Right ventricle myocardium inferior (tissue), 1 donor: ENCODE results near the gene ZNF280B. TPM values are rescaled to one million over a fixed set of nuclear protein-coding genes. Genes with fewer than 3 reads are reported as not detected.
"Not testable (repeated sequence)": the region's sequence is repeated elsewhere in the genome, so short reads cannot be mapped to it uniquely, and the experiment has no call there.

Experiments used
- ATAC-seq: fragments of 200-7000 bp; cut with Tn5 transposase; one replicate; pipeline ENCODE4 v1.9.1; 2020; ENCODE audit warnings: mild to moderate bottlenecking, moderate library complexity
- DNase-seq: peaks from one replicate; pipeline ENCODE4 v3.0.0; 2021; ENCODE audit errors: missing footprints
- intact Hi-C: fragments of 100-400 bp; cut with DNase I; formaldehyde crosslinking; loops from one replicate; pipeline ENCODE4 v1.11.0; 2022
- total RNA-seq: library from RNA; stranded (reverse); fragmentation: NEBNext Ultra II Directional; extraction: Animal tissue kit (Norgen Biotek cat#: 25700); gene quantifications from one replicate; pipeline ENCODE4 v1.2.1, GENCODE V29; 2021
- donor health status: DM: no; HTN: yes; CAD: no; lungs with severe emphysema.

The ZNF280B gene
- total RNA-seq, 1 donor from 2014 or later = 0.49 TPM

- intact Hi-C loops = no loop called here
- DNase-seq = no peak
- no peak for ATAC-seq
Observed at GRCh38 chr22:22469527-22469926, 39.0 kb downstream of the ZNF280B start.

GRCh38 chr22:22468794-22469469 is 39.6 kb downstream of the ZNF280B start:
- ATAC-seq, intact Hi-C loops, DNase-seq: not testable (repeated sequence)

- intact Hi-C loops = no loop called here
- DNase-seq = no peak
- ATAC-seq = no peak
Observed at GRCh38 chr22:22467112-22467511, 41.4 kb downstream of the ZNF280B start.

GRCh38 chr22:22465782-22466181 is 42.8 kb downstream of the ZNF280B start:
- no peak for DNase-seq
- intact Hi-C loops = no loop called here
- no peak for ATAC-seq

- DNase-seq (no peak), ATAC-seq (no peak)
- intact Hi-C loops = no loop called here
Observed at GRCh38 chr22:22465094-22465602, 43.4 kb downstream of the ZNF280B start.

- intact Hi-C loops = loop anchor here (5.0 kb wide), 3 partner anchors 223 to 663 kb away; no protein-coding TSS in a partner anchor
- no peak for ATAC-seq
Observed at GRCh38 chr22:22464541-22465054, 43.9 kb downstream of the ZNF280B start.

GRCh38 chr22:22463855-22464540 is 44.5 kb downstream of the ZNF280B start:
- no peak for ATAC-seq
- no peak for DNase-seq
- intact Hi-C loops = loop anchor here (5.0 kb wide), 3 partner anchors 223 to 663 kb away; no protein-coding TSS in a partner anchor

More at GRCh38 chr22:22464541-22465054, 43.9 kb downstream of the ZNF280B start:
- DNase-seq = no peak

GRCh38 chr22:22462813-22463567 is 45.6 kb downstream of the ZNF280B start:
- DNase-seq = no peak
- intact Hi-C loops = loop anchor here (5.0 kb wide), 3 partner anchors 224 to 664 kb away; no protein-coding TSS in a partner anchor
- ATAC-seq = no peak

GRCh38 chr22:22461583-22461982 is 47.0 kb downstream of the ZNF280B start:
- DNase-seq (no peak), ATAC-seq (no peak)
- intact Hi-C loops = loop anchor here (5.0 kb wide), 3 partner anchors 226 to 666 kb away; no protein-coding TSS in a partner anchor

GRCh38 chr22:22461111-22461510 is 47.4 kb downstream of the ZNF280B start:
- no peak for DNase-seq
- intact Hi-C loops = loop anchor here (5.0 kb wide), 3 partner anchors 226 to 666 kb away; no protein-coding TSS in a partner anchor
- ATAC-seq = no peak

GRCh38 chr22:22460635-22461034 is 47.9 kb downstream of the ZNF280B start:
- ATAC-seq (no peak), DNase-seq (no peak)
- intact Hi-C loops = loop anchor here (5.0 kb wide), 3 partner anchors 227 to 667 kb away; no protein-coding TSS in a partner anchor

GRCh38 chr22:22460060-22460459 is 48.5 kb downstream of the ZNF280B start:
- intact Hi-C loops = loop anchor here (5.0 kb wide), 3 partner anchors 227 to 667 kb away; no protein-coding TSS in a partner anchor
- ATAC-seq = no peak

GRCh38 chr22:22458896-22459588 is 49.5 kb downstream of the ZNF280B start:
- DNase-seq (no peak), ATAC-seq (no peak)
- intact Hi-C loops = no loop called here

More at GRCh38 chr22:22460060-22460459, 48.5 kb downstream of the ZNF280B start:
- DNase-seq = no peak

GRCh38 chr22:22458387-22458786 is 50.2 kb downstream of the ZNF280B start:
- ATAC-seq (no peak), DNase-seq (no peak)
- intact Hi-C loops = no loop called here

- no peak for DNase-seq
- no peak for ATAC-seq
- intact Hi-C loops = no loop called here
Observed at GRCh38 chr22:22454997-22455396, 53.5 kb downstream of the ZNF280B start.

GRCh38 chr22:22452996-22453686 is 55.4 kb downstream of the ZNF280B start:
- ATAC-seq (no peak), DNase-seq (no peak)
- intact Hi-C loops = no loop called here

- DNase-seq (no peak), ATAC-seq (no peak)
- intact Hi-C loops = no loop called here
Observed at GRCh38 chr22:22452211-22452610, 56.3 kb downstream of the ZNF280B start.
